Activated CD4-positive, CD25-positive, alpha-beta regulatory T cell treated with anti-CD3 and anti-CD28 coated beads, Interleukin-2, amount 50 U/mL, for 72 hours (primary cell): ENCODE data around the gene CERK.
"Not testable (repeated sequence)": the region's sequence is repeated elsewhere in the genome, so short reads cannot be mapped to it uniquely, and the experiment has no call there.

Experiments
- DNase-seq: peaks from one replicate; pipeline ENCODE4 v3.0.0; 2021

CERK gene

GRCh38 chr22:46640293-46641055, 97.6 kb downstream of the CERK start:
- no peak for DNase-seq

GRCh38 chr22:46639843-46640242, 98.2 kb downstream of the CERK start:
- no peak for DNase-seq

- no peak for DNase-seq
Observed at GRCh38 chr22:46638601-46639431, 99.2 kb downstream of the CERK start.

- DNase-seq = no peak
Observed at GRCh38 chr22:46637711-46638600, 100.1 kb downstream of the CERK start.

GRCh38 chr22:46636221-46637002, 101.6 kb downstream of the CERK start:
- no peak for DNase-seq

GRCh38 chr22:46635756-46636155, 102.3 kb downstream of the CERK start:
- DNase-seq = no peak

- not testable (repeated sequence) for DNase-seq
Observed at GRCh38 chr22:46634973-46635685, 102.9 kb downstream of the CERK start.
